Stimulated activated CD4-positive, alpha-beta T cell treated with anti-CD3 and anti-CD28 coated beads, Interleukin-1b, Interleukin-23, amount 100 ng/mL, for 4 hours (primary cell): ENCODE results near the gene B3GAT1.

Experiments
- DNase-seq, 2 donors: peaks; one replicate each; pipeline ENCODE4 v3.0.0-alpha.2; 2020; ENCODE audit warnings: low read depth in 2 of 2

Gene B3GAT1

GRCh38 chr11:134372536-134372935 lies 39.5 kb downstream of the B3GAT1 start:
- DNase-seq, result no peak

- no peak for DNase-seq
These were observed 40.4 kb downstream of the B3GAT1 start for GRCh38 chr11:134371436-134372185.

- DNase-seq, result no peak
These were observed 41.3 kb downstream of the B3GAT1 start for GRCh38 chr11:134370526-134371435.

- DNase-seq, result no peak
These were observed 42.2 kb downstream of the B3GAT1 start for GRCh38 chr11:134369656-134370525.

GRCh38 chr11:134367781-134368180 lies 44.3 kb downstream of the B3GAT1 start:
- no peak for DNase-seq

GRCh38 chr11:134366254-134366653 lies 45.8 kb downstream of the B3GAT1 start:
- no peak for DNase-seq

GRCh38 chr11:134365011-134365925 lies 46.8 kb downstream of the B3GAT1 start:
- no peak for DNase-seq

GRCh38 chr11:134364261-134364660 lies 47.8 kb downstream of the B3GAT1 start:
- DNase-seq, result no peak

- no peak for DNase-seq
These were observed 48.5 kb downstream of the B3GAT1 start for GRCh38 chr11:134363592-134363991.

GRCh38 chr11:134363161-134363560 lies 48.9 kb downstream of the B3GAT1 start:
- no peak for DNase-seq

- DNase-seq, result no peak
These were observed 49.7 kb downstream of the B3GAT1 start for GRCh38 chr11:134362192-134362901.

GRCh38 chr11:134361661-134362060 lies 50.4 kb downstream of the B3GAT1 start:
- DNase-seq, result no peak

- DNase-seq, result peak; percentile 49 to 59
These were observed 51.8 kb downstream of the B3GAT1 start for GRCh38 chr11:134360050-134360835.

GRCh38 chr11:134359646-134360045 lies 52.4 kb downstream of the B3GAT1 start:
- DNase-seq, result no peak

GRCh38 chr11:134358856-134359490 lies 53.1 kb downstream of the B3GAT1 start:
- DNase-seq, result no peak

- DNase-seq, result no peak
These were observed 53.7 kb downstream of the B3GAT1 start for GRCh38 chr11:134358165-134358855.

GRCh38 chr11:134357545-134357839 lies 54.5 kb downstream of the B3GAT1 start:
- DNase-seq, result no peak
